ENCODE measurements around the gene IFNGR2. TPM values are rescaled to one million over a fixed set of nuclear protein-coding genes. Genes with fewer than 3 reads are reported as not detected.

Gene IFNGR2
- total and polyA plus RNA-seq, 2 of the 13 experiments (the other 11 are each of a cell fraction or from before 2014, with no cell fraction given), result 61.3 to 117 TPM

- TF ChIP-seq SOX6 (IDR thresholded peaks at IDR 0.05), result no peak
- no peak; the same call in 1 of the 2 replicates for TF ChIP-seq SOX6 (CRISPR knock-in tag; IDR thresholded peaks at IDR 0.05)
- peak; percentile 82; the same call in 1 of the 2 replicates for TF ChIP-seq ARID4A (CRISPR knock-in tag; IDR thresholded peaks at IDR 0.05; ENCODE audit: borderline replicate concordance)
- no peak for TF ChIP-seq ZNF704 (CRISPR knock-in tag; IDR thresholded peaks at IDR 0.05; ENCODE audit: borderline replicate concordance)
- no peak for TF ChIP-seq SNAPC2 (CRISPR knock-in tag; IDR thresholded peaks at IDR 0.05)
- TF ChIP-seq ZFP90 (CRISPR knock-in tag; IDR thresholded peaks at IDR 0.05; ENCODE audit: borderline replicate concordance), result no peak; the same call in 1 of the 2 replicates
- peak; percentile 6 for TF ChIP-seq HNRNPK (IDR thresholded peaks at IDR 0.05; ENCODE audit: low read depth, low read length, poor library complexity, severe bottlenecking)
- 0 out of 2 replicates have a peak, but pooled peaks have one; percentile 9 for TF ChIP-seq TARDBP (CRISPR knock-in tag; IDR thresholded peaks at IDR 0.05)
- TF ChIP-seq ZNF362 (CRISPR knock-in tag; IDR thresholded peaks at IDR 0.05; ENCODE audit: borderline replicate concordance), result peak; percentile 22; the same call in 1 of the 2 replicates
- no peak for TF ChIP-seq ZNF770 (CRISPR knock-in tag; IDR thresholded peaks at IDR 0.05)
- no peak for TF ChIP-seq FOXO1 (CRISPR knock-in tag; IDR thresholded peaks at IDR 0.05)
- no peak for TF ChIP-seq HNF4G (IDR thresholded peaks at IDR 0.05; ENCODE audit: borderline replicate concordance, low read depth, low read length)
- TF ChIP-seq HNF4G (CRISPR knock-in tag; IDR thresholded peaks at IDR 0.05; ENCODE audit: borderline replicate concordance, low read depth), result peak; percentile 31; the same call in 1 of the 2 replicates
- no peak for TF ChIP-seq ZMAT5 (CRISPR knock-in tag; IDR thresholded peaks at IDR 0.05; ENCODE audit: borderline replicate concordance, low read depth)
- no peak for TF ChIP-seq ZNF275 (CRISPR knock-in tag; IDR thresholded peaks at IDR 0.05; ENCODE audit: borderline replicate concordance)
- TF ChIP-seq ZNF224 (CRISPR knock-in tag; IDR thresholded peaks at IDR 0.05), result 0 out of 2 replicates have a peak, but pooled peaks have one; percentile 40
- no peak for TF ChIP-seq ATF1 (CRISPR knock-in tag; IDR thresholded peaks at IDR 0.05)
- no peak for TF ChIP-seq ZNF792 (CRISPR knock-in tag; IDR thresholded peaks at IDR 0.05)
Observed at GRCh38 chr21:33479679-33480480, 76.7 kb downstream of the IFNGR2 start, which contains the start of gene TMEM50B (continued).

All from HepG2 (cell line).